NCI-H1092 (cell line): Measurements from ENCODE around the gene MAVS.
A peak's percentile ranks its signal among the peaks of the same experiment; 100 is the strongest.
"Not testable (repeated sequence)": the region's sequence is repeated elsewhere in the genome, so short reads cannot be mapped to it uniquely, and the experiment has no call there.

ENCODE experiments used
- DNase-seq: peaks from one replicate; lab custom pipeline; 2025; lab: John Stamatoyannopoulos, UW

The MAVS gene

DNA sequence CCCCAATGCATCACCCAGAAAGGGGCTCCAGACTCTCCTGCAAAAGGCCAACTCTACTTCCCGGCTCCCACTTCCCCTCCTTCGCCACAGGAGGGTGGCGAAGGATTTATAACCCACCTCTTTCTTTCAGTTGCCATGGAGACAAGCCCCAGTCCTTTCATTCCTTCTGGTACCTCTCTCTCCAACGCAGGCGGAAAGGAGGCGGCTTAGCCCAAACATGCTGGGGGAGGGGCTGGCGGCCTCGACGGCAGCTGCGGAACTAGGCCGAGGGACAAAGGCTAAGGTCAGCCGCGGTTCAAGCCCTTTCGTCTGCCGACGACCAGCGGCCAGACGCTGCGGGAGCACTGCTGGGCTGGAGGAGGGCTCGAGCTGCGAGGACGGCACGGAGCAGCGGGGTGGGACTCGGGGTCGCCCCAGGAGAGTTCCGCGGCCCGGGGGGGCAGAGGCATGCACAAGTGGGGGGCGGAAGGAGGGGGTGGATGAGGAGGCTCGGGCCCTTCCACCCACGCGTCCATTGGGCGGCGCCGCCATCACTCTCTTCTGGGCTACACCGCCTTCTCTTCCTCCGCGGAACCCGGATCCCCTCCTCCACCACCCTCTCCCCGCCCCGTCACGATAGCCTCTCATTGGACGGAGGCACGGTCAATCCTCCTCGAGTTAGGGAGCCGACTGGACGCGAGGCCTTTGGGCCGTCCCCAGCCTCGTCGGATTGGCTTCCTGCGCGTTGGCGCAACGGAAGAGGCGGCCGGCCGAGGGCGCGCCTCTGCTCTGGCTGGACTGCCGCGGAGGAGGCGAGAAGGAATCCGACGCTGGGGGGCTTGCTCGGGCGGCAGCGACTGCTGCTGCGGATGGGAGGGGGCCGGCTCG lies 42.2 kb downstream of the MAVS start, which contains the start of gene PANK2:
TSS of gene PANK2 (plus strand) at position 766 of the 867 bp plus-strand sequence.
- DNase-seq = peak; percentile 98

DNA sequence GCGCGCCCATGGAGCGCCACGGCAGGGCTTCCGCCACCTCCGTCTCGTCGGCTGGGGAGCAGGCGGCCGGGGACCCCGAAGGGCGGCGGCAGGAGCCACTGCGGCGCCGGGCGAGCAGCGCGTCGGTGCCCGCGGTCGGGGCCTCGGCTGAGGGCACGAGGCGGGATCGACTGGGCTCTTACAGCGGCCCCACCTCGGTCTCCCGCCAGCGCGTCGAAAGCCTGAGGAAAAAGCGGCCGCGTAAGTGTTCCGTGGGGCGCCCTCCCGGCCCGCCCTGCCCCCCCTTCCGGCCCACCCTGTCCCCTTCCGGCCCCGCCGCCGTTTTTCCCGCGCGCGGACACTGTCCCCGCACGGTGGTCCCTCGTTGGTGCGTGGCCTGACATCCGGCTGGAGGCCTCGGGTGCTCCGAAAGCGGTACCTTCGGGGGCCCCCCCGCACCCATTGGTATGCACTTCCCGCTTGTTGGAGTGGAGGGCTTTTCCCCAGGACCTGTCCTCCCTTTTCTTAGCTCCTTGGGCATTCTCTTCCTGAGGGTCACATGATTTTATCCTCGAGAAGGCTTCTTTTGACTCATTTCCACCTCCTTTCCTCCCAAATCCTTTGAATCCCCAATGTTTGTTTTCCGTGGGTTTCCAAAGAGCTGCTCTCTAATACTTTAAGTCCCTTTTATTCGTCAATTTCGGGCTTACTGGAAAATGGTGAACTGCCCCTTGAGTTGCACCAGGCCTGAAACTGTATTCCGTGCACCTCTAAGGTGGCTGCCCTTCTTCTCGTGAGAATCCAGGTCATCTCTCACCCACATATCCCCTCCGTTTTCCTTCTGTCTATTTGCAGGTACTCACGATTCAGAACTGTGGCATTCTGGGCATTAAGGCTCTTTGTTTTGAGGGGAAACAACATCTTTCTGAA lies 43.1 kb downstream of the MAVS start:
- no peak for DNase-seq

DNA sequence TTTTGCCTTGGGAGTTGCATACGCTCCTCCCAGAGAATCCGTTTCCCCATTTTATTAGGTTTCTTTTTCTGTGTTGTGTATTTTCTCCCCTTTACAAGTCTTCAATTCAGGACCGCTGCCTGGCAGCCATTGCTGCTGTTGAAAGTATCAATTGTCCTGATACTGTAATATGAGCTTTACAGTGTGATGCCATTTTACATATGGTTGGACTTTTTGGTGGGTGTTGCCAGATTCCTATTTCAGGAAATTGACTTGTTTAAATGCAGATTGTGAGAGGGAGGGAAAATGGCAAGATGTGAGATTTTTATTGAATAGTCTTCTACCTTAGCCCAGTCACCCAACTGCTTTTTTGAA lies 43.7 kb downstream of the MAVS start:
- no peak for DNase-seq

DNA sequence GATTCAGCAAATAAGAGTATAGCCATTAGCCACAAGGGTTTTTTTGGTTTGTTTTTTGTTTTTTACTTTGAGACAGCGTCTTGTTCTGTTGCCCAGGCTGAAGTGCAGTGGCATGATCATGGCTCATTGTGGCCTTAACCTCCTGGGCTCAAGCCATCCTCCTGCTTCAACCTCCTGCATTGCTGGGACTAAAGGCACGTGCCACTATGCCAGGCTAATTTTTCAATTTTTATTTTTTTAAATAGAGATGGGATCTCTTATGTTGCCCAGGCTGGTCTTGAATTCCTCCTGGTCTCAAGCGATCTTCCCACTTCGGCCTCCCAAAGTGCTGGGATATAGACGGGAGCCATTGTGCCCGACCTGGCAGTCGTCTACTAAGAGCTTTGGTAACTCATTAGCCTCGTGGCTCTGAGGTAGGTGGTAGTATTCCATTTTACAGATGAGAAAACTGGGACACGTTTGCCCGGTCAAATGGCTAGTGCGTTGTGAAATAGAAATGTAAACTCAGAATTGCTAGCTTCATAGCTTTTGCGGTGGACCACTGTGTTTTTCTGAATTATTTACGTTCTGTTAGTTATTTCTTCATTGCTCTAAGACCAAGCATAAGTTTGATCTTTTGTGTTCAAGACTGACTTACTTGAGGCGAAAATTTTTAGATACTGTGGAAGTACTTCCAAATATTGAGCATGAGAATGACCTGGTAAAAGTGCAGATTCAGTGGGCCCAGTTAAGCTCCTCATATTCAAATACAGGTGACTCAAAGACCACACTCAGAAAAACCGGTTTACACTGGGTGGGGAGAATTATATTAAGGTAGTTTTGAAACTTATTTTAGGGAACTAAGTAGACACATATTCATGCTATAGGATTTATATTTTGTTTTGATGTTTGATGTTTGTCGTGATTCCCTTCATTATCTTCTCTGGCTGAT lies 44.6 kb downstream of the MAVS start:
- DNase-seq = no peak

DNA sequence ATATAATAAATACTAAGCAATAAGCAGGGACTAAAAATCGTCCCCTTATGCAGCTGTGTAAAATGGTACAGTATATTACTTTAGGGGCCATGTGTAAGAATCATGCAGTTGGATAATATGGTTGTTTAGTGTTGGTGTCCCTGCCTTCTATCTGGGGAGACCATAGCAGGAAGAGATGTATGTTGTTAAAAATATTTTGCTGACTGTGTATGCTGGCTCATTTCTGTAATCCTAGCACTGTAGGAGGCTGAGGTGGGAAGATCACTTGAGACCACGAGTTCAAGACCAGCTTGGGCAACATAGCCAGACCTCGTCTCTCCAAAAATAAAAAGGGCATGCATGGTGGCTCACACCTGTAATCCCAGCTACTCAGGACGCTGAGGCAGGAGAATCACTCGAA lies 48.2 kb downstream of the MAVS start:
- DNase-seq = no peak

DNA sequence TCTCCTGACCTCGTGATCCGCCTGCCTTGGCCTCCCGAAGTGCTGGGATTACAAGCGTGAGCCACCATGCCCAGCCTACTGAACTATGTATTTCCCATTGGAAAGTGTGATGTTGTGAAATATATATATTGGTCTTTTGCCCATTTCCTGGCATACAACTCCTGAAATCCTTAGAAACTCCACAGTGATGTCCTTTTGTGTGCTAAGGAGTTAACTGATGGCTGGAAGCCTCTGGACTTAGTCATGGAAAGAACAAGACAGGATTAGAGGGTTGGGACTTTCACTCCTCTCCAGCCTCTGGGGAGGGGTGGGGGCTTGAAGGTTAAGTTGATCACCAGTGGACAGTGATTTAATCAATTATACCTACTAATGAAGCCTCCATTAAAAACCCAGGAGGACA lies 49.7 kb downstream of the MAVS start:
- no peak for DNase-seq

DNA sequence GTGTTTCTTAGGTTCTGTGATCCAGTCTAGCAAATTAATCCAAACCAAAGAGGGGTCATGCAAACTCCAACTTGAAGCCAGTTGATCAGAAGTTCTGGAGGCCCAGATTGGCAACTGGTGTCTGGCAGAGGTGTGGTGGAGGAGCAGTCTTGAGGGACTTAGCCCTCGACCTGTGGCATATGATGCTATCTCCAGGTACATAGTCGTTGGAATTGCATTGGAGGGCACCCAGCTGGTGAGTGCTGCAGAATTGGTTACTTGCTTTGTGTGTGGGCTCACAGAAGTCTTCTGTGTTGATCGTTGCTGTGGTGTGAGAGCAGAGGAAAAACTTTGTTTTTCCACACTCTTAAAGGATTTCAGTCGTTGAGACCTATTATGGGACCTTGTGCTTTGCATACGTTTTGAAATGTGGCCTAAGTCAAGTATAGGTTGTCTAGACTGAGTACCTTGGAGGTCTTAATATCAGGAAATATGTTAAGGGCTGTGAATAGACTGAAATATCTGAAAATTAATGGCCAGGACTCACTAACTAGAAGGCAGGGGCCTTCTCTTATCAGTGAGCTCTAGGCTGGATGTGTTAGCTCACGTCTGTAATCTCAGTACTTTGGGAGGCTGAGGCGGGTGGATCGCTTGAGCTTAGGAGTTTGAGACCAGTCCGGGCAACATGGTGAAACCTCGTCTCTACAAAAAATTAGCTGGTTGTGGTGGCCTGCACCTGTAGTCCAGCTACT lies 50.4 kb downstream of the MAVS start:
- DNase-seq = no peak

DNA sequence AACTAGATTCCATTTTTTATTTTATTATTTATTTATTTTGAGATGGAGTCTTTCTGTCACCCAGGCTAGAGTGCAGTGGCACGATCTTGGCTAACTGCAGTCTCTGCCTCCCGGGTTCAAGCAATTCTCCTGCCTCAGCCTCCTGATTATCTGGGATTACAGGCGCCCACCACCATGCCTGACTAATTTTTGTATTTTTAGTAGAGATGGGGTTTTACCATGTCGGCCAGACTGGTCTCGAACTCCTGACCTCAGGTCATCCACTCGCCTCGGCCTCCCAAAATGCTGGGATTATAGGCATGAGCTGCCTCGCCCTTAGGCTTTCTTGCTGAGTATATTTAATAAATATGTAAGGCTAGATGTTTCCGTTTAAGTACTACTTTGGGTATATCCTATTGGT lies 51.5 kb downstream of the MAVS start:
- DNase-seq = not testable (repeated sequence)

DNA sequence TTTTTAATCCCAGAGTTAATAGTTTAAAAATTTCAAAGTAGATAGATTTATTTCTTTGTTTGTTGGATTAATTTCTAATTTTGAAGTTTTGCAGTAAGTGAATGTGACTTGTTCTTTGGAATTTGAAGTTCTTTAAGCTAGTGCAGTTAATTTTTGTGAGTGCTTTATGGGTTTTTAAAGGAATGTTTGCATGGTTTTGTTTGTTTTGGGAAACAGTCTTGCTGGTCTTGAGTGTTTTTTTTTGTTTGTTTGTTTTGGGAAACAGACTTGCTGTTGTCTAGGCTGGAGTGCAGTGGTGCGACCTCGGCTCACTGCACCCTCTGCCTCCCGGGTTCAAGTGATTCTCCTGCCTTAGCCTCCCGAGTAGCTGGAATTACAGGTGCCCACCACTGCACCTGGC lies 52.0 kb downstream of the MAVS start:
- no peak for DNase-seq

DNA sequence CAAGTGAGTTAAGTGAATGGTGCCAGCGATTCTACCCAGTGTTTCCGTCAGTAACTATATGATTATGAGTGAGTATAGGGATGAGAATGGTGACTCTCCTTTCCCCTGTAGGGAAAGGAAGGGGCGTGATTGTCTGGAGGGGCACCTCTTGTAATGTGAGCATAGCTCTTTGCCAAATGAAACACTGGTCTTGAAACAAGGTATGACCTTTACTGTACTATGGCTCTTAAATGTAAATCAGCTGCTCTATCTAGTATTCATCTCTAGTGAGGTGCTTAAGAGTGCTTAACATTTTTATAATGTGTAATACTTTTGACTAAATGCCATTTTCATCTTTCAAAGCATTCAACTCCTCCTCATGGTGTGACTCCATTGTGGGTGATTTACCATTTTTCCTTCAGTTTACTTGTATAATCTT lies 53.6 kb downstream of the MAVS start:
- DNase-seq = no peak

DNA sequence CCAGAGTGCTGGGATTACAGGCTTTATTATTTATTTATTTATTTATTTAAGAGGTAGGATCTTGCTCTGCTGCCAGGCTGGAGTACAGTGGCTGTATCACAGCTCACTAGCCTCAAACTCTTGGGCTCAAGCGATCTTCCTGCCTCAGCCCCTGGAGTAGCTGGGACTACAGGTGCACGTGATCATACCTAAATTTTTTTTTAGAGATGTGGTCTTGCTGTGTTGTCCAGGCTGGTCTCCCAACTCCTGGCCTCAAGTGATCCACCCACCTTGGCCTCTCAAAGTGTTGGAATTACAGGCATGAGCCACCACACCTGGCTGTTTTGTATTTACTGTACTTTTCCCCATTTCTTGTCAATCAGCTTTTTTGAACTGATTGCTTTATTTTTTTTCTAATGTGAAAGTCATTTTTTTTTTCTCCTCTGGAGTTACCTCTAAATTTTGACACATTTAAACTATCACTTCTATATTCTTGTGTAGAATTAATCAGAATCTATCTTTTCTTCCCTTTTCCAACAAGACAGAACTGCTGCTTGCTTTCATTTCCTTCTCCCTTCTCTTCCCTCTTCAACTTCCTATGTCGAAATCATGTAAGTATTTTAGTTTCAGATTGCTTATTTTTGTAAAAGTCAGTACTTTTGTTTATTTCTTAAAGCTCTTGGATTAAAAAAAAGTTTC lies 54.5 kb downstream of the MAVS start:
- DNase-seq = no peak

DNA sequence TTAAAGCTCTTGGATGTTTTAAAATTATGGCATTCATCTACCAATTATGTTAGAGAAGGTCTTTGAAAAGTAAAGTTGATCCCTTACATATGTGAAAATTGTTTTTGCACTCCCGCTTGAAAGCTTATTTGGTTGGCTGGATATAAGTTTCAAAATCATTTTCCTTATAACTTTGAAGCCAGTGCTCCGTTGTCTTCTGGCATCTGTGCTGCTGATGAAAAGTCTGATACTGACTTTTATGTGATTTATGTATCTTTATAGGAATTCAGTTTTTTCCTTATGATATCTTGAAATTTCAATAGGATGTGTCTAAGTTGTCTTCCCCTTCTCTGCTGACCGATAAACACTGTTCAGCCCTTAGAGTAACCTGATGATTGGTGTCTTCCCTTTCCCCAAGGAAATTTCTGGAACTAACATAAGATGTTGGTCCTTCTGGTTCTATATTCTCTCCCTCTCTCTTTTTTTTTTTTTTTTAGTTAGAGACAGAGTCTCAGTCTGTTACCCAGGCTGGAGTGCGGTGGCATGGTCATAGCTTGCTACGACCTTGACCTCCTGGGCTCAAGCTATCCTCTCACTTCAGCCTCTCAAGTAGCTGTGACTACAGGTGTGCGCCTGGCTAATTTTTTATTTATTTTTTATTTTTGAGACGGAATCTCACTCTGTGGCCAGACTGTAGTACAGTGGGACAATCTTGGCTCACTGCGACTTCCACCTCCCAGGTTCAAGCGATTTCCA lies 55.2 kb downstream of the MAVS start:
- no peak for DNase-seq

DNA sequence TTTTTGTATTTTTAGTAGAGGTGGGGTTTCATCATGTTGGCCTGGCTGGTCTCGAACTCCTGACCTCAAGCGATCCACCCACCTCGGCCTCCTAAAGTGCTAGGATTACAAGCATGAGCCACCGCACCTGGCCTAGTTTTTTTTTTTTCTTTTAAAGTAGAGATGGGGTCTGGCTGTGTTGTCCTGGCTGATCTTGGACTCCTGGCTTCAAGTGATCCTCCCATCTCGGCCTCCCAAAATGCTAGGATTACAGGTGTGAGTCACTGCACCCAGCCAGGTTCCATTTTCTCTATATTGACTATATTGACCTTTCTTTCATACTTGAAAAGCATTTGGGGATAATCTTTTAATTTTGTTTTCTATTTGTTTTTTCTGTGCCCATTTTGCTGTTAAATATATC lies 55.8 kb downstream of the MAVS start:
- no peak for DNase-seq

DNA sequence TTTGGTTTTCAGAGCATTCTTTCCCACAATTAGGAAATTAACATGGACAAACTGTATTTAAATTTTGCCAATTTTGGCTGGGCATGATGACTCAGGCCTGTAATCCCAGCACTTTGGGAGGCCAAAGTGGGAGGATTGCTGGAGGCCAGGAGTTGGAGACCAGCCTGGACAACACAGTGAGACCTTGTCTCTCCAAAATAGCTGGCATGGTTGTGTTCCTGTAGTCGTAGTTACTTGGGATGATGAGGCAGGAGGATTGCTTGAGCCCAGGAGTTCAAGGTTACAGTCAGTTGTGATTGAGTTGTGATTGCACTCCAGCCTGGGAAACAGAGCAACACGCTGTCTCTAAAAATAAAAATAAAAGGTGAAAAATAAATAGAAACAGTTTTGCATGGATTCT lies 57.6 kb downstream of the MAVS start:
- DNase-seq = no peak

DNA sequence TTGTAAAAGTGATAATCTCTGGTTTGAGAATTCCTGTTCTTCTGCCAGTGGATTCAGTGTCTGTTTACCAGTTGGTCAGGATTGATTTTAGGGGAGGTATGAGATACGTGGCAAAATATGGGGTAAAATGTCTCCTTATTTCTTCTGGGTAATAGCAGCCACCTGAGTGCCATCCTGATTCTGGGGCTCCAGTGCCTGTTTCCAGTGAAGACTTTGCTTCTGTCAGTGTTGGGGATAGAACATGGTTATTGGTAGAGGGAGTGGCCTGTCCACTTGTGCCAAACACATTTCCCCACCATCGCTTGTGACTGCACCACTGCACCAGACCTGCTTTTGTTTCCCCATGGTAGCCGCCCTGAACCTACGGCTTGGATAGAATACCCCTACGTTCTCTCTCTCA lies 58.2 kb downstream of the MAVS start:
- no peak for DNase-seq

DNA sequence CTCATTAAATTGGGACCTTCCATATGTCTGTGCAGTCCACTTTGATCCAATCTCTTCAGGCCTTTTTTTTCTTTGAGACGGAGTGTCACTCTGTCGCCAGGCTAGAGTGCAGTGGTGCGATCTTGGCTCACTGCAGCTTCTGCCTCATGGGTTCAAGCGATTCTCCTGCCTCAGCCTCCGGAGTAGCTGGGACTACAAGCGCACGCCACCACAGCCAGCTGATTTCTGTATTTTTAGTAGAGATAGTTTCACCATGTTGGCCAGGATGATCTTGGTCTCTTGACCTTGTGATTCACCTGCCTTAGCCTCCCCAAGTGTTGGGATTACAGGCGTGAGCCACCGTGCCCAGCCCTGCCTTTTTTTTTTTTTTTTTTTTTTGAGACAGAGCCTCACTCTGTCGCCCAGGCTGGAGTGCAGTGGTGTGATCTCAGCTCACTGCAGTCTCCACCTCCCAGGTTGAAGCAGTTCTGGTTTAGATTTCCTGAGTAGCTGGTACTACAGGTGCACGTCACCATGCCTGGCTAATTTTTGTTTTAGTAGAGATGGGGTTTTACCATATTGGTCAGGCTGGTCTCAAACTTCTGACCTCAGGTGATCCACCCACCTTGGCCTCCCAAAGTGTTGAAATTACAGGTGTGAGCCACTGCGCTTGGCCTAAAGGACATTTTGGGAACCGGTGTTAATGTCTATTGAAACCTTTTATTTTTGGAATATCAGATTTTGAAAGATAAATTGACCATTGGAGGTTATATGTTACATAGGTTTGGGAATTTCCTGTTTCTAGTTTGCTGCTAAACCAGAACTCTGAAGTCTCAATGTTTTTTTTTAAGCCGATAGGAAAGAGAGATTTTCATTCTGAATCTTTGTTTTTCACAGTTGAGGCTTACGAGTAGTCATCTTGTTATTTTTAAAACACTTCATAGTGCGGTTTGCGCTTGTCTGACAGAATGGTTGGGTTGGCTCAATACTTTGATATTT lies 60.4 kb downstream of the MAVS start:
- not testable (repeated sequence) for DNase-seq

DNA sequence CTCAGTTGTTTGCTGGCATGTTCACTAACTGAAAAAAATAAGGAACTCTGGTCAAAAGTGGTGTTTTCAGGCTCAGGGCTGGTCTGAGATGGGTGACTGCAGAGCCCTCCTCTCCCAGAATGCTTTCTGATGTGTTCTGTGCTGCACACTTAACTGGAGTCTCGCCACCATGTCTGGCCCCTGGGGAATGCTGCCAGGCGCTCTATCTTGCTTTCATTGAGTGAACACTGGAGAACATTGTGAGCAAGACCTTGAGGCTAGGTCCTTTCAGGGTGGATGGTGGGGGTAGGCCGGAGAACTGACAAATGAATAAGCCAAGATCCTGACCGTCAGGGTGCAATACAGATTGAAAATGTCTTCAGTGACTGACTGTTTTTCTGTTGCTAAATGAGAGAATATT lies 62.0 kb downstream of the MAVS start:
- DNase-seq = no peak

DNA sequence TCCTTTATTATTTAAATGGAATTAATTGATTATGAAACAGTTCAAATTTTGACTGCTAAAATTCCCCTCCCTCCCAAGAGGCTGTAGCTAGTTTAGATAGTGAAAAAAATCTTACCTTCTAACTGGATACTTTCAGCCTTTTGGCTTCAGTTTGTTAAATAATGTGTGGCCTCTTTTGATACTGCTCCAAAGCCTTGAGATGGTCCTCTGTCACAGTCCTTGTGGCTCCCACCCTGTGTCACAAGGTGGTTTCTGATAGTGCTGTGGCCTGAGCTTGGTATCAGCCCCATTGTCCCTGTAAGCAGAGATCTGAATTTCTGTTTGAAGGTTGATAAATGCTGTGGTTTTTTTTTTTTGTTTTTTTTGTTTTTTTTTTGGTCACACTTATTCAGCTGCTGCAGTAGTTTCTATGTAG lies 63.3 kb downstream of the MAVS start:
- no peak for DNase-seq

DNA sequence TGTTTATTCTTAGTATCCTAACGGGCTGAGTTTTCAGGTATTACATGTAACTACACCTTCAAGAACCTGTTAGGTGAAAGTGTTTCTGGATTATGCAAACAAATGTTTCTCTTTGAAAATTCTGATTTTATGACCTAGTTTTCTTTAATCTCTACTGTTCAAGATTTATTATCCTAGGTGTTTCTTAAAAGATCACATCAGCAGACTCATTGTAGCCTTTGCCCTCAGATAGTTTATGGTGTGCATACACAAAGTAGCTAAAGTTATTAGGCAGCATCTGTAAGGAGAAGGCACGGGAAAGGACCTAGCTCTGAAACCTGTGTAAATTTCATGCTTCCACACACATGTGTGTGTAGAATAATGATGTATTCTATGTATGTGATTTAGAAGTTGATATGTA lies 64.2 kb downstream of the MAVS start:
- DNase-seq = no peak
